SU-DHL-6 (cell line): Measurements from ENCODE around the gene JAKMIP1.

ENCODE experiments used
- CTCF ChIP-seq: fragments of 200-600 bp; sonication (generic); IDR thresholded peaks from one replicate; pipeline ENCODE4 v1.5.1; 2017; ENCODE audit warnings: antibody characterized with exemption, mild to moderate bottlenecking, low read length, moderate library complexity; ENCODE audit not compliant: insufficient read depth, poor library complexity, severe bottlenecking
- EZH2phosphoT487 ChIP-seq: fragments of 200-600 bp; sonication (generic), shearing (Covaris generic); conservative IDR thresholded peaks from 2 replicates; pipeline ENCODE4 v1.6.1; 2018; ENCODE audit warnings: mild to moderate bottlenecking, antibody characterized with exemption, low read length, moderate library complexity, mixed read lengths

GRCh38 chr4:6008766-6009385 lies 191.5 kb downstream of the JAKMIP1 start:
- TF ChIP-seq CTCF: no peak
- TF ChIP-seq EZH2phosphoT487: no peak
